Stimulated activated CD8-positive, alpha-beta memory T cell treated with anti-CD3 and anti-CD28 coated beads, Interleukin-15, amount 100 ng/mL, for 24 hours (primary cell): ENCODE results near the gene SPESP1.

Experiments
- DNase-seq: peaks from one replicate; pipeline ENCODE4 v3.0.0-alpha.2; 2020; ENCODE audit warnings: low read depth

SPESP1 gene

GRCh38 chr15:68992696-68993095 is 62.4 kb downstream of the SPESP1 start:
- no peak for DNase-seq

GRCh38 chr15:68993276-68993675 is 63.0 kb downstream of the SPESP1 start:
- DNase-seq = no peak

DNA sequence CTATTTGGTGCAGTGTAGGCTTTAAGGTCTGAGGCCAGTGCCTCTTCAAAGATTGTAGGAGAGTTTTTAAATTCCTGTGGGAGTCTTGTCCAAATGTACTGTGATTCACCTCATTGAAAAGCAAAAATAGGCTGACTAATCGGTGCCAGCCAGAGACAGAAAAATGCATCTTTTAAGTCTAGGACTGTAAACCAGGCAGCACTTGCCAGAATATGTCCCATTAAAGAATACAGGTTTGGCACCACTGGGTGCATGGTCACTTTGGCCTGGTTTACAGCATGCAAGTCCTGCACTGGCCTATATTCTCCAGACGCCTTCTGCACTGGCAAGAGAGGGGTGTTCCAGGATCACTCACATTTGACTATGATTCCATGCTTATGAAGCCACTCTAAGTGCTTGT is 63.8 kb downstream of the SPESP1 start:
- DNase-seq = no peak

DNA sequence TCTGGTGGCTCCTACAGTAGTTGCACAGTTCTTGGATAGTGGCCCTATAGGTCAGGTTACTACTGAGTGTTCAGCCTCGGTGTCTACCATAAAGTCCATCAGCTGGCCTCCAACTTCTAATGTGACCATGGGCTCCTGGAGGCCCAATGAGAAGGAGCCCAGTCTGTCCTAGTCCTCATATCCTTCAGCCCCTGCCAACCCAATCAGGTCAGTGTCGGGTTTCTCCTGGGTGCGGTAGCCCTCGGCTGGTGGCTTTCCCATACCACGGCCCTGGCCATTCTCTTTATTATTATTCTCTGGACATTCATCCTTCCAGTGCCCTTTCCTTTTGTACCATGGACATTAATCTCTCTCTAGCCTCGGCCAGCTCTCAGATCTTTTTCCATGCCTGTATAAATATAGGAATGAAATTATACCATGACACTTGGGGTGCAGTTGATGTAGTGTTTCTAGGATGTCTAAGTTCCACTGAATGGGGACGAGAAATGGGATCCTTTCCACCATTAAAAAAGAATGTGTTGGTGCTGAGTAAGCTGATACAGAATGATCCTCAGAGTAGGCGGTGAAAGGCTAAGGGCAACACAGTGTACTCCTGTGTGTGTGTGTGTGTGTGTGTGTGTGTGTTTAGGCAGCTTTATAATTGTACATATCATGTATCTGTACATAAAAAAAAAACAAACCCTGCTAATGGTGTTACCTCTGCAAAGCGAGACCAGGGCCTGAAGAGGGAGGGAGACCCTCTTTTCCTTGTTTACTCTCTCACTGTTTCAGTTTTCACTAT is 64.8 kb downstream of the SPESP1 start:
- no peak for DNase-seq
